HEK293 (cell line): ENCODE measurements around the gene BCAP31.

ENCODE experiments used
- CTCF ChIA-PET: fragments of 350-600 bp; formaldehyde crosslinking; extraction: SDS; loops from one replicate; lab custom pipeline; 2021; ENCODE audit warnings: antibody characterized with exemption; lab: Yijun Ruan, JAX
- POLR2A ChIA-PET: fragments of 300-600 bp; formaldehyde crosslinking; extraction: SDS; loops from one replicate; lab custom pipeline; 2020; ENCODE audit warnings: antibody characterized with exemption, inconsistent platforms; lab: Yijun Ruan, JAX
- H3K27ac ChIP-seq: fragments of 200-500 bp; sonication (Bioruptor generic); 2 replicates; pipeline ENCODE4 v1.5.1; 2014; ENCODE audit warnings: low read depth, low read length, control low read depth, inconsistent platforms; ENCODE audit errors: extremely low read depth
- H3K36me3 ChIP-seq, 2 experiments: fragments of 200-500 bp in 1 of 2; sonication (Bioruptor generic) in 1 of 2; 1 replicate in 1 of 2; 2 replicates in 1 of 2; pipeline ENCODE4 v1.5.1; 2014 to 2017; ENCODE audit warnings: inconsistent platforms in 2 of 2, low read length in 2 of 2; ENCODE audit not compliant: control insufficient read depth in 2 of 2, insufficient read depth in 1 of 2
- H3K4me1 ChIP-seq: fragments of 200-500 bp; sonication (Bioruptor generic); 2 replicates; pipeline ENCODE4 v1.5.1; 2014; ENCODE audit warnings: mild to moderate bottlenecking, low read length, inconsistent platforms; ENCODE audit not compliant: control insufficient read depth, insufficient read depth
- H3K4me3 ChIP-seq: 2 replicates; pipeline ENCODE4 v1.5.1; 2011; ENCODE audit warnings: low read depth, mild to moderate bottlenecking, control low read depth, low read length, moderate library complexity
- H3K9me3 ChIP-seq: fragments of 200-500 bp; sonication (Bioruptor generic); 2 replicates; pipeline ENCODE4 v1.5.1; 2014; ENCODE audit warnings: low read depth, low read length, inconsistent platforms; ENCODE audit not compliant: control insufficient read depth, insufficient read depth
- GLI4 ChIP-seq: fragments of 450-650 bp; formaldehyde crosslinking; IDR thresholded peaks from 2 replicates; pipeline ENCODE4 v1.5.1; 2016; ENCODE audit warnings: missing biosample characterization, missing genetic modification characterization
- HOXA7 ChIP-seq: sonication (generic); formaldehyde crosslinking; IDR thresholded peaks from 2 replicates; pipeline ENCODE4 v1.8.1; 2022; ENCODE audit warnings: missing genetic modification reagents, borderline replicate concordance
- KLF17 ChIP-seq: fragments of 450-650 bp; formaldehyde crosslinking; IDR thresholded peaks from 2 replicates; pipeline ENCODE4 v1.5.1; 2016; ENCODE audit warnings: missing biosample characterization, missing genetic modification characterization
- PATZ1 ChIP-seq: fragments of 450-650 bp; formaldehyde crosslinking; IDR thresholded peaks from 2 replicates; pipeline ENCODE4 v1.5.1; 2016; ENCODE audit warnings: missing biosample characterization, missing genetic modification characterization
- TSHZ1 ChIP-seq: fragments of 450-650 bp; formaldehyde crosslinking; IDR thresholded peaks from 2 replicates; pipeline ENCODE4 v1.5.1; 2016; ENCODE audit warnings: missing biosample characterization, missing genetic modification characterization, borderline replicate concordance
- YY1 ChIP-seq: fragments of 450-650 bp; formaldehyde crosslinking; IDR thresholded peaks from 2 replicates; pipeline ENCODE4 v1.5.1; 2018; ENCODE audit warnings: missing biosample characterization, missing genetic modification characterization
- ZBTB48 ChIP-seq: fragments of 450-650 bp; formaldehyde crosslinking; IDR thresholded peaks from 2 replicates; pipeline ENCODE4 v1.5.1; 2016; ENCODE audit warnings: missing biosample characterization, missing genetic modification characterization
- ZBTB6 ChIP-seq: fragments of 450-650 bp; formaldehyde crosslinking; IDR thresholded peaks from 2 replicates; pipeline ENCODE4 v1.5.1; 2017; ENCODE audit warnings: missing biosample characterization, missing genetic modification characterization
- ZNF10 ChIP-seq: fragments of 450-650 bp; formaldehyde crosslinking; IDR thresholded peaks from 2 replicates; pipeline ENCODE4 v1.5.1; 2017; ENCODE audit warnings: missing biosample characterization, missing genetic modification characterization
- ZNF121 ChIP-seq: fragments of 450-650 bp; formaldehyde crosslinking; IDR thresholded peaks from 2 replicates; pipeline ENCODE4 v1.5.1; 2016; ENCODE audit warnings: missing biosample characterization, missing genetic modification characterization
- ZNF146 ChIP-seq: fragments of 450-650 bp; formaldehyde crosslinking; IDR thresholded peaks from 2 replicates; pipeline ENCODE4 v1.5.1; 2016; ENCODE audit warnings: missing biosample characterization, missing genetic modification characterization
- ZNF169 ChIP-seq: fragments of 450-650 bp; formaldehyde crosslinking; IDR thresholded peaks from 2 replicates; pipeline ENCODE4 v1.5.1; 2016; ENCODE audit warnings: missing biosample characterization, missing genetic modification characterization
- ZNF239 ChIP-seq: fragments of 450-650 bp; formaldehyde crosslinking; IDR thresholded peaks from 2 replicates; pipeline ENCODE4 v1.5.1; 2016; ENCODE audit warnings: missing biosample characterization, missing genetic modification characterization
- ZNF274 ChIP-seq, 2 experiments: fragments of 200-500 bp in 1 of 2; fragments of 450-650 bp in 1 of 2; sonication (Bioruptor generic) in 1 of 2; formaldehyde crosslinking in 1 of 2; IDR thresholded peaks; 2 replicates each; pipeline versions ENCODE4 v1.5.1 to v1.6.1; 2014 to 2016; ENCODE audit warnings: borderline replicate concordance in 1 of 2, inconsistent platforms in 1 of 2, low read length in 1 of 2, missing biosample characterization in 1 of 2, missing genetic modification characterization in 1 of 2
- ZNF302 ChIP-seq: fragments of 450-650 bp; formaldehyde crosslinking; IDR thresholded peaks from 2 replicates; pipeline ENCODE4 v1.5.1; 2016; ENCODE audit warnings: missing biosample characterization, missing genetic modification characterization, low read depth
- ZNF324 ChIP-seq: fragments of 450-650 bp; formaldehyde crosslinking; IDR thresholded peaks from 2 replicates; pipeline ENCODE4 v1.5.1; 2016; ENCODE audit warnings: missing biosample characterization, missing genetic modification characterization
- ZNF394 ChIP-seq: fragments of 450-650 bp; formaldehyde crosslinking; IDR thresholded peaks from 2 replicates; pipeline ENCODE4 v1.5.1; 2016; ENCODE audit warnings: missing biosample characterization, missing genetic modification characterization, mild to moderate bottlenecking, moderate library complexity, borderline replicate concordance
- ZNF398 ChIP-seq: fragments of 450-650 bp; formaldehyde crosslinking; IDR thresholded peaks from 2 replicates; pipeline ENCODE4 v1.5.1; 2017; ENCODE audit warnings: missing biosample characterization, missing genetic modification characterization
- ZNF423 ChIP-seq: fragments of 450-650 bp; formaldehyde crosslinking; IDR thresholded peaks from 2 replicates; pipeline ENCODE4 v1.5.1; 2016; ENCODE audit warnings: missing biosample characterization, missing genetic modification characterization
- ZNF521 ChIP-seq: fragments of 450-650 bp; formaldehyde crosslinking; IDR thresholded peaks from 2 replicates; pipeline ENCODE4 v1.5.1; 2017; ENCODE audit warnings: missing biosample characterization, mild to moderate bottlenecking, missing genetic modification characterization
- ZNF555 ChIP-seq: fragments of 450-650 bp; formaldehyde crosslinking; conservative IDR thresholded peaks from 2 replicates; pipeline ENCODE4 v1.5.1; 2017; ENCODE audit warnings: missing biosample characterization, mild to moderate bottlenecking, missing genetic modification characterization, inconsistent platforms
- ZNF585B ChIP-seq: fragments of 450-650 bp; formaldehyde crosslinking; IDR thresholded peaks from 2 replicates; pipeline ENCODE4 v1.5.1; 2016; ENCODE audit warnings: missing biosample characterization, missing genetic modification characterization
- ZNF658 ChIP-seq: fragments of 450-650 bp; formaldehyde crosslinking; IDR thresholded peaks from 2 replicates; pipeline ENCODE4; 2016; ENCODE audit warnings: missing biosample characterization, missing genetic modification characterization
- ZNF660 ChIP-seq: fragments of 450-650 bp; IDR thresholded peaks from 2 replicates; pipeline ENCODE4 v1.5.1; 2018; ENCODE audit warnings: missing biosample characterization, mild to moderate bottlenecking, missing genetic modification characterization
- ZNF664 ChIP-seq: fragments of 450-650 bp; formaldehyde crosslinking; IDR thresholded peaks from 2 replicates; pipeline ENCODE4 v1.5.1; 2016; ENCODE audit warnings: missing biosample characterization, missing genetic modification characterization
- ZNF776 ChIP-seq: fragments of 450-650 bp; formaldehyde crosslinking; IDR thresholded peaks from 2 replicates; pipeline ENCODE4 v1.5.0; 2017; ENCODE audit warnings: missing biosample characterization, missing genetic modification characterization, borderline replicate concordance
- ZNF830 ChIP-seq: fragments of 450-650 bp; IDR thresholded peaks from 2 replicates; pipeline ENCODE4 v1.5.0; 2018; ENCODE audit warnings: missing biosample characterization, missing genetic modification characterization, low read depth, mild to moderate bottlenecking, moderate library complexity

BCAP31 gene

GRCh38 chrX:153717445-153717844 lies 6.7 kb downstream of the BCAP31 start:
- Histone ChIP-seq H3K4me1 (peaks cover 2% of the 10 kb centered on the region), H3K36me3 (peaks cover 29 to 85% of the 10 kb centered on the region in 2 experiments), H3K4me3 (no peak overlapping the region), H3K9me3 (no peaks in the 10 kb centered on the region), H3K27ac (no peak overlapping the region)
- ChIA-PET CTCF (interaction anchor here (0.6 to 0.7 kb wide), 2 partner anchors 9 to 43 kb away, joined by 3 to 4 read pairs; no protein-coding TSS in a partner anchor), POLR2A (interaction anchor here (0.7 to 1.0 kb wide), 2 partner anchors 9 to 49 kb away, joined by 3 to 5 read pairs; no protein-coding TSS in a partner anchor)
- TF ChIP-seq ZNF394 (tag by site-specific recombination) (no peak), ZNF664 (tag by site-specific recombination) (no peak), ZNF660 (tag by site-specific recombination) (no peak), ZNF830 (no peak), ZNF10 (no peak), TSHZ1 (tag by site-specific recombination) (no peak), ZNF169 (no peak), YY1 (tag by site-specific recombination) (no peak), ZNF585B (tag by site-specific recombination) (no peak), ZNF239 (no peak), KLF17 (tag by site-specific recombination) (no peak), ZNF274 (IDR thresholded peaks at IDR 0.05; ENCODE audit: low read length) (no peak), ZNF274 (tag by site-specific recombination; IDR thresholded peaks at IDR 0.05; ENCODE audit: borderline replicate concordance) (no peak), ZNF423 (tag by site-specific recombination) (no peak), GLI4 (no peak), ZBTB6 (tag by site-specific recombination) (no peak)

GRCh38 chrX:153714256-153714655 lies 9.9 kb downstream of the BCAP31 start:
- Histone ChIP-seq H3K27ac (no peak overlapping the region), H3K4me3 (no peak overlapping the region), H3K36me3 (peaks cover 33 to 81% of the 10 kb centered on the region in 2 experiments), H3K9me3 (no peaks in the 10 kb centered on the region), H3K4me1 (no peaks in the 10 kb centered on the region)
- POLR2A ChIA-PET: interaction anchor here (0.6 to 0.7 kb wide), 2 partner anchors 15 to 103 kb away, joined by 3 read pairs; no protein-coding TSS in a partner anchor
- CTCF ChIA-PET: interaction anchor here (0.7 kb wide), 1 partner anchor 313 kb away, joined by 3 read pairs; no protein-coding TSS in a partner anchor
- no peak for TF ChIP-seq HOXA7 (CRISPR knock-in tag)
- no peak for TF ChIP-seq ZNF776 (tag by site-specific recombination)
- TF ChIP-seq ZNF555 (tag by site-specific recombination): no peak
- TF ChIP-seq PATZ1 (tag by site-specific recombination): no peak
- no peak for TF ChIP-seq ZNF398 (tag by site-specific recombination)
- no peak for TF ChIP-seq ZNF324 (tag by site-specific recombination)
- TF ChIP-seq ZBTB48: no peak
- TF ChIP-seq ZNF658 (tag by site-specific recombination): no peak
- no peak for TF ChIP-seq ZNF121 (tag by site-specific recombination)
- TF ChIP-seq ZNF146: no peak
- TF ChIP-seq ZNF521: no peak
- no peak for TF ChIP-seq ZNF830
- TF ChIP-seq ZNF302: no peak
- TF ChIP-seq ZNF664 (tag by site-specific recombination): no peak
